NCI-H2196 (cell line): ENCODE data around the gene XYLT2.
A peak's percentile ranks its signal among the peaks of the same experiment; 100 is the strongest.

Source experiments
- DNase-seq: peaks from one replicate; lab custom pipeline; 2025; ENCODE audit not compliant: unreplicated experiment; lab: John Stamatoyannopoulos, UW

XYLT2 gene

DNA sequence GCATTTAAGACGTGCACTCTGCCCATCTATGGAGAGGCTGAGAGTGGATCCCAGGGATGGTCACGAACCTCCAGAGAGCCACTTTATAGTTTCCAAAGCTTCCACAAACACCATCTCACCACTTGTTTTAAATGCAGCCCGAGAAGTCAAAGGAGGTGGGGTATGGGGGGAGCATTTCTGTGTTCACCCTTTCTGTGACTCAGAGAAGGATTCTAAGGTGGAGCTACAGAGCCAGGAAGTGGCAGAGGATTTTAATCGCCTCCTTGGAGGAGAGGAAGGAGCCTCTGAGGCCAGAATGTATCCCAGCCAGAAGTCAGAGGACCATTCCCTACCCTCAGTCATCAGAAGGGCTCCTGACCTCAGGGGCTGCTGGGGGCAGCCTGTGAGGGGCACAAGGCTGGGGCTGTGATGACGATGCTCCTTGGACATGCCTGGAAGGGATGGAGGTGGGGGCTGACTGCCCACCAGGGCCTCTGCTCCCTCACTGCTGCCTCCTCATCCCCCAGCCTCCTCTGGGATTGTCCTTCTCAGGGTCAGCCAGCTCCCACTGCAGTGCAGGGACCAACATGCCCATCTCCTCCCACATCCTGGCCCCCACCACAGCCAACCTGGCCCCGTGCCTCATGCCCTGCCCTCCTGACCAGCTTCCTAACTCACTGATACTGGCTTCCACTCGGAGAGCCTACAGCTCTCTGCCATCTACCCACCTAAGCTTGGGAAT is 2.8 kb downstream of the XYLT2 start:
- no peak for DNase-seq

DNA sequence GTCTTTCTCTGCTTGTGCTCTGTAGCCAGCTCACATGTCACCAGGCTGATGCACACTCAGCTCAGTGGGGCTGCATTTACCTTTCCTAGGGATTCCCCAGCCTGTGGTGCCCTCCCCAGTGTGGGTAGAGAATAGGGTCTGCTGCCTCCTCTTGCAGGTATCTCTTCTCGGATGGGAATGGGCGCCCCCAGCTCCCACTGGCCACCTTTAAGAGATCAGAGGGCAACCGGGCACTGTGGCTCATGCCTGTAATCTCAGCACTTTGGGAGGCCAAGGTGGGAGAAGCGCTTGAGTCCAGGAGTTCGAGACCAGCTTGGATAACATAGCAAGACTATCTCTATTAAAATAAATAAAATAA is 3.3 kb downstream of the XYLT2 start:
- no peak for DNase-seq

DNA sequence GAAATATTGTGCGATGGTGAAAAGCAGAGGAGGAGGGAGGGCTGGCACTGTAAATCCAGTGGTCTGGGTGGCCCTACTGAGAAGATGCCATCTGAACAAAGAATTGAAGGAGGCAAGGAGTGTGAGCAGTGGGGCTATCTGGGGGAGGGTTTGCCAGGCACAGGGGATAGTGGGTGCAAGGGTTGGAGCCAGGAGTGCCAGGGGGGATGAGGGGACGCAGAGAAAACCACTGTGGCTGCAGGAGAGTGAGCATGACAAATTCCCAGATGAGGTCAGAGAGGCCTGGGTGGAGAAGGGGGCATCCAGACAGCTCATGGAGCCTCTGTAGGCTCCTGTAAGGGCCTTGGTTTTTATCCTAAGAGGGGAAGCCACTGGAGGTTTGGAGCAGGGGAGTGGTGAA is 4.8 kb downstream of the XYLT2 start:
- no peak for DNase-seq

DNA sequence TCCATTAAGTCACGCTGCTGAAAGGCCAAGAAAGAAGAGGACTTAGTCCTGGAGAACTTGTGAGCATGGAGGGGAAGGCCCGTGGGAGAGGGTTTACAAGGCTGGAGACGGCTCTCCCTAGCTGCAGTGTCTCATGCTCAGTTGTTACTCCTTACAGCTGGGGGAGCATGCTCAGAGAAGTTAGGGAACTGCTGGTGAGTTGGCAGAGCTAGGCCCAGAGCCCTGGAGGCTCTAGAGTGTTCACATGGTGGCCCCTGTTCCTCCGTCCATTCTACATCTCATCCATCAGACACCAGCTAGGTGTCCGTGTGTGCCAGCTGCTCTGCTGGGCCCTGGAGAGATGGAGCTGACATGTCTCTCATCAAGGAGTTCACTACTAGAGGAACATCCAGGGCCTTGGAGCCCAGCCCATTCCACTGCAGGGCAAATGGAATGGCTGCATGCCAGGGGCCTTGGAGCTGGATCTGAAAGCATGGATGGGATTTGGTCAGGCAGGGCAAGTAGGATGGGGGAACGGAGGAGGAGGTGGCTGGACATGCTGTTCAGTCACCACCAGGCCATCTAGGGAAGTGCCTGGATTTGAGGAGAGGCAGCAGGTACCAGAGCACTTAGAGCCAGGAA is 6.3 kb downstream of the XYLT2 start:
- no peak for DNase-seq

DNA sequence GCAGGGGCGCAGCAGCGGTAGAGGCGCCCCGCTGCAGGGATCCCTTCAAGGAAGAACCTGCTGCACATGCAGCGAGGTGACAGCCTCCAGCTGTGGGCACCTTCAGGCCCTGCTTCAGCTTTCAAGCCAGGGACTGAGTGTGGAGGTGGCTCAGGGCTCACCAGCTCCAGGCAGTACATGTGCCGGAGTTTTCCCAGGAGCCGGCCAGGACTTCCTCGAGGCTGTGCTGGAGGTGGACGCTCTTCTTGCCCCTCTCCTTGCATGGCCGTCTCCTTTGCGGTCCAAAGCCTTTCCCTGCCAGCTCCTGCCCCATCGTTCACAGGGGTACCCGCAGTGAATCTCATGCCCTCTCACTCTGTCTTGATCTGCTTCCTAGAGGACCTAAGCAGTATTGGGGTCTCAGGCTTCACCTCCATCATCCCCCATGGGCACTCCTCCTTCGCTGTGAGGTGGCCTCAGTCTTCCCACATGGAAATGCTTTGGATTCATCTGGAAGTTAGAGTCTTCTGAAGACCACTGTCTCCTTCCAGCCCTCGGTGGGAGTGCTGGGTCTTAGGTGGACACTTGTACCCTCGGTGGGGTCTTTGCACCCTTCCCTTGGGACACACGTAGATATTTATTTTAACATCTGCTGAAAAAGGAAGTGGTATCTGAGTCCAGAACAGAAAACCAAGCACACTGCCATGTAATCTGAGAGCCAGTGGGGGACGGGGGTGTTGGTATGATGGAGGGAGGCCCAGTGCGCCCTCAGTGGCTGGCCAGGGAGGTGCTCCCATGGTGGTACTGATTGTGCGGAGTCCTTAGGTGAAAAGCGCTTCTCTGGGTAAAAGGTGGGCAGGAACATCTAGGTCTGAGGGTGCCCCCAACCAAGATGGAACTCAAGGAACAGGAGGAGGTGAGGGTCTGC is 7.0 kb downstream of the XYLT2 start:
- no peak for DNase-seq

DNA sequence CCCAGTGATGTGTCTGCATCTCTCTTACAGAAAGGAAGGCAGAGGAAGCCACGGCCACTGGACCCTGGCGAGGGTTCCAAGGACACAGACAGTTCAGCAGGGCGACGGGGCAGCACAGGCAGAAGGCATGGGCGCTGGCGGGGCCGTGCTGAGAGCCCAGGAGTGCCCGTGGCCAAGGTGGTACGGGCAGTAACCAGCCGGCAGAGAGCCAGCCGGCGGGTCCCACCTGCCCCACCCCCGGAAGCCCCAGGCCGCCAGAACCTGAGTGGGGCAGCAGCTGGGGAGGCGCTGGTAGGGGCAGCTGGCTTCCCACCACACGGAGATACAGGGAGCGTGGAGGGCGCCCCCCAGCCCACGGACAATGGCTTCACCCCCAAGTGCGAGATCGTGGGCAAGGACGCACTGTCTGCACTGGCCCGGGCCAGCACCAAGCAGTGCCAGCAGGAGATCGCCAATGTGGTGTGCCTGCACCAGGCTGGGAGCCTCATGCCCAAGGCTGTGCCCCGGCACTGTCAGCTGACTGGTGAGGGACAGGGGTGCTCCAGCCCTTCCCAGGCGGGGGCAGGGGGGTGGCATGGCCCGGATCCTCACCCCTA is 7.8 kb downstream of the XYLT2 start:
- no peak for DNase-seq

DNA sequence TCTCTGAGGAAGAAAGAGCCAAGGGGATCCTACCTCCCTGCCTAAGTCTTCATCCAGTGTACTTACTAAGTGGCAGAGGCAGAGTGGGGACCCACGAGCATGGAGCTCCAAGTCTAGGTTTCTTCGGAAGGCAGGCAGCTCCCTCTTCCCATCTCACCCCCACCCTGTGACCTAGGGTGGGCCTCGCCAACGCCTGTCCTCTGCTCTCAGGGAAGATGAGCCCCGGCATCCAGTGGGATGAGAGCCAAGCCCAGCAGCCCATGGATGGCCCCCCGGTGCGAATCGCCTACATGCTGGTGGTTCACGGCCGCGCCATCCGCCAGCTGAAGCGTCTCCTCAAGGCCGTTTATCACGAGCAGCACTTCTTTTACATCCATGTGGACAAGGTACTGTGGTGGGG is 8.3 kb downstream of the XYLT2 start:
- DNase-seq = no peak

DNA sequence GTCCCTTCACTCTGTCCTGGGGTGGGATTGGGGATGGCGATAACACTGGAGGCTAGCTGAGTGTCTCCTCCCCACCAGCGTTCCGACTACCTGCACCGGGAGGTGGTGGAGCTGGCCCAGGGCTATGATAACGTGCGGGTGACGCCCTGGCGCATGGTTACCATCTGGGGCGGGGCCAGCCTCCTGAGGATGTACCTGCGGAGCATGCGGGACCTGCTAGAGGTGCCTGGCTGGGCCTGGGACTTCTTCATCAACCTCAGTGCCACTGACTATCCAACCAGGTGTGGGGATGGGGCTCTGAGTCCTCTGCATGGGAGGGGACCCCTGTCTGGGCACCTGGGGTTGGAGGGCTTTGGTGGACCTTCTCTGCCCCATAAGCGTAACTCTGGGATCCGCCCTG is 8.8 kb downstream of the XYLT2 start:
- no peak for DNase-seq

DNA sequence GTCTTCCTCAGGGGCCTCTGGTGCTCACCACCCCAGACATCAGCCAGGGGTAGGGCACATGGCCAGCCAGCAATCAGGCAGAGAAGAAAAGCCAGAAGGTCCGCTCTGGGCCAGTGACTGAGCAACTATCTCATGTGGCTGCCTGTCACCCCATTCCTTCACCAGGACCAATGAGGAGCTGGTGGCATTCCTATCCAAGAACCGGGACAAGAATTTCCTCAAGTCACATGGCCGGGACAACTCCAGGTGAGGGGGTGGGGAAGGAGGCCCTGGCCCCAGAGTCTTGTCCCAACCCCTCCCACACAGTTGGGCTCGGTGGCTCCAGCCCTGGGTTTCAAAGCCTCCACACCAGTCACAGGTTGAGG is 9.4 kb downstream of the XYLT2 start:
- no peak for DNase-seq

DNA sequence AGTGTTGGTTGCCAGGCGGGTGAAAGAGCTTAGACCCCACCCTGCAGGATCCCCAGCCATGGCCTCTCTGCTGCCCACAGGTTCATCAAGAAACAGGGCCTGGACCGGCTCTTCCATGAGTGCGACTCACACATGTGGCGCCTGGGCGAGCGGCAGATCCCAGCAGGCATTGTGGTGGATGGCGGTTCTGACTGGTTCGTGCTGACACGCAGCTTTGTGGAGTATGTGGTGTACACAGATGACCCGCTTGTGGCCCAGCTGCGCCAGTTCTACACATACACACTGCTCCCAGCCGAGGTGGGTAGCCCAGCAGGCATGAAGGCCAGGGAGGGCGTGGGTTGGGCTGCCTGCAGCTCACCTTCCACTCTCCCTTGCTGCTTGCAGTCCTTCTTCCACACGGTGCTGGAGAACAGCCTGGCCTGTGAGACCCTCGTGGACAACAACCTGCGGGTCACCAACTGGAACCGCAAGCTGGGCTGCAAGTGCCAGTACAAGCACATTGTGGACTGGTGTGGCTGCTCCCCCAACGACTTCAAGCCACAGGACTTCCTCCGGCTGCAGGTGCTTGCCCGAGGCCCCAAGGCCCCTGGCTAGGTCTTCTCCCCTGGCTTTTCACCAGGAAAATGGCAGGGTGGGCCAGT is 9.9 kb downstream of the XYLT2 start:
- DNase-seq = no peak

DNA sequence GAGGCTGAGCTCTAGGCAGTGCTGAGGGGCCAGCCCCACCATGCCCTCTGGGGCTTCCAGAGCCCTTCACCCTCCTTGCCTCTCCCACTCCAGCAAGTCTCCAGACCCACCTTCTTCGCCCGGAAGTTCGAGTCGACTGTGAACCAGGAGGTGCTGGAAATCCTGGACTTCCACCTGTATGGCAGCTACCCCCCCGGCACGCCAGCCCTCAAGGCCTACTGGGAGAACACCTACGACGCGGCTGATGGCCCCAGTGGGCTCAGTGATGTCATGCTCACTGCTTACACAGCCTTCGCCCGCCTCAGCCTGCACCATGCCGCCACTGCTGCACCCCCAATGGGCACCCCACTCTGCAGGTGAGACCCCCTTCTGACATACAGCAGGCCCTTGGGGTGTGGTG is 10.5 kb downstream of the XYLT2 start:
- DNase-seq = no peak

DNA sequence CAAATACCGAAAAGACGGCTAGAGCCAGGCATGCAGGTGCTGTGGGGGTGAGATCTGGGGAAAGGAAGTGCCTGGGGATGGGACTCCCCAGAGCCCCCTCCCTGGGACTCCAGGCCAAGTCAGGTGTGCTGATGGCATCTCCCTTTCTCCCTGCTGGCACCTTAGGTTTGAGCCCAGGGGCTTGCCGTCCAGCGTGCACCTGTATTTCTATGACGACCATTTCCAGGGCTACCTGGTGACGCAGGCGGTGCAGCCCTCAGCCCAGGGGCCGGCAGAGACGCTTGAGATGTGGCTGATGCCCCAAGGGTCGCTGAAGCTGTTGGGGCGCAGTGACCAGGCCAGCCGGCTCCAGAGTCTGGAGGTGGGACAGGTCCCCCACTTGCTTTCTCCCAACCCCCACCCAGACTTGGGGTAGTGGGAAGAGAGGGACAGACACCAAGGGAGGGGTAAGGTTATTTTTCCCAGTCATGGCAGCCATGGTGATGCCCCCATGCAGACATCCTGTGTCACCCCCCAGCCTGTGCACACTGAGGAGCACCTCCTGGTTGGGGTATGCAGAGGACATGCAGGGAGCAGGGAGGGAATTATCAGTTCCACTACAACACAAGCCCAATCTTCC is 11.1 kb downstream of the XYLT2 start:
- no peak for DNase-seq

DNA sequence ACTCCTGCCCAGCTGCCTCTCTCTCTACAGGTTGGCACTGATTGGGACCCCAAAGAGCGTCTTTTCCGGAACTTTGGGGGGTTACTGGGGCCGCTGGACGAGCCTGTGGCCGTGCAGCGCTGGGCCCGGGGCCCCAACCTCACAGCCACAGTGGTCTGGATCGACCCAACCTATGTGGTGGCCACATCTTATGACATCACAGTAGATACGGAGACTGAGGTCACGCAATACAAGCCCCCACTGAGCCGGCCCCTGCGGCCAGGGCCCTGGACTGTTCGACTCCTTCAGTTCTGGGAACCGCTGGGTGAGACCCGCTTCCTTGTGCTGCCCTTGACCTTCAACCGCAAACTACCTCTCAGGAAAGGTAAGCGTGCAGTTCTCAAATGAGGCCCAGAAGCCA is 12.3 kb downstream of the XYLT2 start:
- DNase-seq = no peak

DNA sequence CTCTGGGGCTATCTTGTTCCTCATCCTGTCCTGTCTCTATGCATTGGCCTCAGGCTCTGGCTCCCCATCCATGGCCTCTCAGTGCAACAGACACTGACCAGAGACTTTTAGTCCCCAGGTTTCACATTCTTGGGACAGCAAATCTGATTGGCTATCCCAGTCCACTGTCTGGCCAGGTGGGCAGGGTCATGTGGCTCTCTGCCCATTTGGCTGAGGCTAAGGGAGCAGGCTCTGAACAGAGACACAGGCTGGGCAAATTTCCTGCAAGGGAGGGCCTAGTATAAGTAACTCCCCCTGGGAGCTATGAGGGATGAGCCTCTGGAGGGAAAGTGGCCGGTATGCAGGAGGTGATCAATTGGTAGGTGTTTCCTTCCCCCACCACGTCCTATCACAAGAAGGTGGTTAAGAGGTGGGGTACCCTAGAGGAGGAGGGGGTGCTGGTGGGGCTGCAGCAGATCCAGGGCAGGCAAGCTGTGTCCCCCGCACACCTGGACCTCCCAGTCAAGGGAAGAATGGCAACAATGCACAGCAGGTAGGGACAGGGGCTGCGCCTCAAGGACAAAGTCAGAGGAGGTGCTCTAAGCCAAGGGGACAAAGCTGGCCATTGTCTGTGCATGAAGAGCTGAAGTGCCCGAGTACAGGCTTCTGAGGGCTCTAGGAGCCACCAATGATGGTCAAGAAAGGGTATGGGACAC is 13.2 kb downstream of the XYLT2 start:
- DNase-seq = peak; percentile 16

DNA sequence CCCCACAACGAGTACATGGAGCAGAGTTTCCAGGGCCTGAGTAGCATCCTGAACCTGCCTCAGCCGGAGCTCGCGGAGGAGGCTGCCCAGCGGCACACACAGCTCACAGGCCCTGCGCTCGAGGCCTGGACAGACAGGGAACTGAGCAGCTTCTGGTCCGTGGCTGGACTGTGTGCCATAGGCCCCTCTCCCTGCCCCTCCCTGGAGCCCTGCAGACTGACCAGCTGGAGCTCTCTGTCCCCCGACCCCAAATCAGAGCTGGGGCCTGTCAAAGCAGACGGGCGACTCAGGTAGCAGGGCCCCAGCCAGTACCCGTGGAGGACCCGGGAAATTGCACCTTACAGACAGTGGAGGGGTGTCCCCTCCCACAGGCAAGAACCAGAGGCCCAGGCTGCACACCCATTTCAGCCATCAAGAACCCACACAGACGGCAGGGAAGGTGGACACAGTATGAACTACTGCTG is 14.1 kb downstream of the XYLT2 start:
- no peak for DNase-seq

DNA sequence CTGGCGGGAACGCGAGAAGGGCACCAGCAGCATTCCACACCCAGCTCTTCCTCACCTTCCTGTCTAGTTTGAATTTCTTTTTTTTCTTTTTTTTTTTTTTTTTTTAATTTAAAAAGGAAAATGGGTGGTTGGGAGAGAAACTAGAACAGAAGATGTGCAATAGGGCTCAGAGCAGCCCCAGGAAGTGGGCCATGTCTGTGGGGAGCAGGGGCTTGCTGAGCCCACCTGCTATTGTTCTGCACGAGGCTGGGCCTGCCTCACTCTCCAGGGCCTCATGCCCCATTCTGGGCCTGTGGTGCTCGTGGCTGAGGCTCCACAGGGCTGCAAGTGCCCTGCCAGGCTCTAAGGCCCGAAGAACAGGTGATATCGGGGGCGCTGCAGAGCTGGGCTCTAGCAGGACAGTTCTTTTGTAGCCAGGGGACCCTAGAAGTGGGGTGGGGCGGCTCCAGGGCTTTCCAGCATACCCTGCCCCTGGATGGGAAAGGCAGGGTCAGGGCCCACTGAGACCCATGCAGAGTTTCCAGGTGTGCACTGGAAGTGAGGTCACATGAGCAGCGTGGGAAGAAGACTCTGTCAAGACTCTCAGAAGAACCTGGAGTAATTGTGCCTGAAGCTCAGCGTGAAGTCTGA is 14.7 kb downstream of the XYLT2 start:
- no peak for DNase-seq

DNA sequence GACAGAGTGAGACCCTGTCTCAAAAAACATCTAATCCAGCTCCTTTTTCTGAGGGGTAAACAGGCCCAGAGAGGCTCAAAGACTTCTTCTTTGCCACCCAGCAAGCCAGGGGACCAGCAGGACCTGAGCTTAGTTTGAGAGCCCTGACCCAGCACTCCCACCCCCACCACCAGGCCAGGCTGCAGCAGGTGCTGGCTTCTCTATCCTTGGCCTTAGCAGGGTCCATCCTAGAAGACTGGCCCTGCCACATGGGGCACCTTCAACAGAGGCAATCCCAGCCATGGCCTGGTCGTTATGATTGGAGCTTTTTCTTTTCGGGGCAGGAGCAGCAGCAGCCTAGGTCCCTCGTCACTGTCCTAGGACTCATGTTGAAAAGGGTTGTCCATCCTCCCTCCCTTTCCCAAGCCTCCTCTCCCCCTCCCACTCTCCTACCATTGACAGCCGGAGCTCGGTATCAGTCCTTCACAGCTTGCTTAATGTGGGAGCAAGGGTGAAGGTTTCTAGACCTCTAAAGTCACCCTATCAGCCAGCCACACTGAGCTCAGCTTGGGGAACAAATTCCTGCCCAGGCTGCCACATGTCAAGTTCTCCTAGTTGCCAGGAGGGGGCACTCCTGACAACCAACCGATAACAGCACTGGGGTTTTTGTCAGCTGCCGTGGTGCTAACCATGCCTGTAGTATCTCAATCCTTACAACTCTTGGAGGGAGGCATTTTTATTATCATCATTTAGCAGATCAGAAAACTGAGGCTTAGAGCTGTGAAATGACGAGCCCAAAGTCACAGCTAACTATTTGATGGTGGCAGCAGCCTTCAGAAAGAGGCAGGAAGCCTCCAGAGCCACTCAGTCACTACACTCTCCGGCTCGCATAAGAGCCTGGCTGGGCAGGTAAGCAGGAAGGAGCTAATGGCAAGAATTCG is 15.9 kb downstream of the XYLT2 start:
- DNase-seq = peak; percentile 57

DNA sequence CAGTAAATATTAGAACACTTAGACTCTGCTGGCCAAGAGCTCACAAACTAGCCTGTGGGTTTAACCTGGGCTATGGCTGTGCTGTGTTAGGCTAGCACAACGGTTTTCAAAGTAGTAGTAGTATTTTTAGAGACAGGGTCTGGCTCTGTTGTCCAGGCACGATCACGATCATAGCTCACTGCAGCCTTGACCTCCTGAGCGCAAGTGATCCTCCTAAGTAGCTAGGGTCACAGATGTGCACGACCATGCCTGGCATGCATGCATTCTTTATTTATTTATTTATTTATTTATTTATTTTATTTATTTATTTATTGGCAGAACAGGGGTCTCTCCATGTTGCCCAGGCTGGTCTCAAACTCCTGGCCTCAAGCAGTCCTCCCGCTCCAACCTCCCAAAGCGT is 16.7 kb downstream of the XYLT2 start:
- no peak for DNase-seq
